Mesendoderm (in vitro differentiated cells): ENCODE results near the gene ZNF512.
"Not testable (repeated sequence)": the region's sequence is repeated elsewhere in the genome, so short reads cannot be mapped to it uniquely, and the experiment has no call there.

ENCODE experiments used
- DNase-seq: peaks from one replicate; pipeline ENCODE4 v3.0.0; 2013
- H2AK5ac ChIP-seq: 2 replicates; pipeline ENCODE4 v1.6.1; 2013; ENCODE audit warnings: low read length, inconsistent platforms
- H2BK120ac ChIP-seq: 2 replicates; pipeline ENCODE4 v1.6.1; 2013; ENCODE audit warnings: low read depth, mild to moderate bottlenecking, low read length, moderate library complexity, mixed read lengths
- H2BK15ac ChIP-seq: replicated peaks from 2 replicates; pipeline ENCODE4 v1.6.1; 2013; ENCODE audit warnings: low read depth, mild to moderate bottlenecking, moderate library complexity
- H2BK5ac ChIP-seq: 2 replicates; pipeline ENCODE4 v1.6.1; 2013; ENCODE audit warnings: low read length, inconsistent platforms
- H3K18ac ChIP-seq: 2 replicates; pipeline ENCODE4 v1.6.1; 2013; ENCODE audit warnings: mild to moderate bottlenecking, low read length, mixed read lengths
- H3K23ac ChIP-seq: one replicate; pipeline ENCODE4 v1.6.1; 2013; ENCODE audit warnings: low read length
- H3K27ac ChIP-seq: 2 replicates; pipeline ENCODE4 v1.5.1; 2013; ENCODE audit warnings: low read depth, mild to moderate bottlenecking, inconsistent platforms, low read length, moderate library complexity
- H3K27me3 ChIP-seq: 2 replicates; pipeline ENCODE4 v1.6.1; 2013; ENCODE audit warnings: low read length, control low read depth, mild to moderate bottlenecking, inconsistent platforms; ENCODE audit not compliant: insufficient read depth, poor library complexity
- H3K36me3 ChIP-seq: 2 replicates; pipeline ENCODE4 v1.6.1; 2013; ENCODE audit warnings: low read length, inconsistent platforms; ENCODE audit not compliant: control insufficient read depth, insufficient read depth
- H3K4ac ChIP-seq: one replicate; pipeline ENCODE4 v1.6.1; 2013; ENCODE audit warnings: low read depth, mild to moderate bottlenecking, low read length, moderate library complexity
- H3K4me1 ChIP-seq: 2 replicates; pipeline ENCODE4 v1.6.1; 2013; ENCODE audit warnings: low read depth, low read length, inconsistent platforms; ENCODE audit not compliant: control insufficient read depth
- H3K4me2 ChIP-seq: 2 replicates; pipeline ENCODE4 v1.6.1; 2013; ENCODE audit warnings: low read length
- H3K4me3 ChIP-seq: 2 replicates; pipeline ENCODE4 v1.5.1; 2013; ENCODE audit warnings: mild to moderate bottlenecking, low read length
- H3K56ac ChIP-seq: one replicate; pipeline ENCODE4 v1.6.1; 2013; ENCODE audit warnings: low read length
- H3K79me1 ChIP-seq: 2 replicates; pipeline ENCODE4 v1.6.1; 2013; ENCODE audit warnings: low read length, inconsistent platforms
- H3K79me2 ChIP-seq: 2 replicates; pipeline ENCODE4 v1.6.1; 2013; ENCODE audit warnings: mild to moderate bottlenecking, low read length; ENCODE audit not compliant: control insufficient read depth, insufficient read depth
- H3K9ac ChIP-seq: 2 replicates; pipeline ENCODE4 v1.6.1; 2013; ENCODE audit warnings: low read length, inconsistent platforms
- H4K5ac ChIP-seq: one replicate; pipeline ENCODE4 v1.6.1; 2013; ENCODE audit warnings: low read length
- H4K8ac ChIP-seq: one replicate; pipeline ENCODE4 v1.6.1; 2013; ENCODE audit warnings: low read depth, mild to moderate bottlenecking, control low read depth, low read length, moderate library complexity
- WGBS: extraction: QIAGEN DNeasy Blood & Tissue Kit; methylation state at CpG from one replicate; pipeline ENCODE4 v1.1.7; 2013; ENCODE audit warnings: low lambda C conversion rate, missing lambda C conversion rate; ENCODE audit not compliant: insufficient coverage; ENCODE audit errors: extremely low coverage; 5-methylcytosine and 5-hydroxymethylcytosine counted together

Gene ZNF512

GRCh38 chr2:27595412-27595811, 12.6 kb downstream of the ZNF512 start:
- H3K56ac ChIP-seq, H2AK5ac ChIP-seq, H3K18ac ChIP-seq, H2BK5ac ChIP-seq, H3K4ac ChIP-seq, H4K8ac ChIP-seq, H2BK15ac ChIP-seq, H3K4me2 ChIP-seq, H4K5ac ChIP-seq, H3K4me3 ChIP-seq, DNase-seq, H3K23ac ChIP-seq, H3K27me3 ChIP-seq, H3K4me1 ChIP-seq, H3K27ac ChIP-seq, H3K36me3 ChIP-seq, H3K9ac ChIP-seq, H2BK120ac ChIP-seq: not testable (repeated sequence)
- H3K79me1 ChIP-seq: peaks cover 14% of the 10 kb centered on the region
- H3K79me2 ChIP-seq: peaks cover 30% of the 10 kb centered on the region
- WGBS: no CpG with 5 or more reads among the region's 9 CpGs

DNA sequence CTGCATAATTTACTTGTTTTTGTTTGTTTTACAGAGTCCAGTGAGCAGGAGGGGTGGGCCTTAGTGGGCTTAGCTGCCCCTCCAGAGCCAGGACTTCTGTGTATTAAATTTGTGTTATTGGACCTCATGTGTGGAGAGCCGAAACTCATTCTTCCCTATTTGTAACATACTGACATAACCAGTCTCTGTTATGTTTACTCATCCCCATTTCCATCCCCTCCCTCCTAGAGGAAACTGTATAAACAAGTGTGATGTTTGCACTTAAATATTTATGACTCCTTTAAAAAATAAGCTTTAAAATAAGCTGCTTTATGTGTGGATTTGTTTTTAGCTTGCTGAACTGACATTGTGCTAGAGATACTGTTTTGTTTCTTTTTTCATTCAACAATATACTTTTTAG, 13.8 kb downstream of the ZNF512 start:
- WGBS: no CpG with 5 or more reads among the region's 1 CpG
- no peak for DNase-seq
- Histone ChIP-seq H2AK5ac (no peak overlapping the region), H4K8ac (no peak overlapping the region), H3K9ac (no peak overlapping the region), H3K4me3 (no peak overlapping the region), H4K5ac (no peak overlapping the region), H3K4me2 (no peak overlapping the region), H2BK5ac (no peak overlapping the region), H3K79me1 (peaks cover 15% of the 10 kb centered on the region), H3K27ac (no peak overlapping the region), H2BK120ac (no peak overlapping the region), H3K56ac (no peak overlapping the region), H2BK15ac (no peak overlapping the region), H3K18ac (no peak overlapping the region), H3K4me1 (no peaks in the 10 kb centered on the region), H3K36me3 (peaks cover 1% of the 10 kb centered on the region), H3K23ac (no peak overlapping the region), H3K27me3 (no peaks in the 10 kb centered on the region), H3K79me2 (peaks cover 25% of the 10 kb centered on the region), H3K4ac (no peak overlapping the region)

DNA sequence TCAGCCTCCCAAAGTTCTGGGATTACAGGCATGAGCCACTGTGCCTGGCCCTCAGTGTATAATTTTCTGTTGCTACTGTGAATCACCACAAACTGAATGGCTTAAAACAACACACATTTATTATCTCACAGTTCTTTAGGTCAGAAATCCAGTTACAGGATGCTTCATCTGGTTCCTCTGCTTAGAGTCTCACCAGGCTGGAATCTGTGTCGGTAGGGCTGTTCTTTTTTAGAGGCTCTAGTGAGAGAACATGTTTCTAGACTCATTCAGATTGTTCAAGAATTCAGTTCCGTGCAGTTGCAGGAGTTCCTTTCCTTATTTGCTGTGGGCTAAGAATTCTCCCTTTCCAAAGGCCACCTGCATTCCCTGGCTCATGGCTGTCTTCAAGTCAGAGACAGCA, 23.8 kb downstream of the ZNF512 start:
- H3K4me3 ChIP-seq: no peak overlapping the region
- no peaks in the 10 kb centered on the region for H3K79me2 ChIP-seq
- H3K79me1 ChIP-seq: no peaks in the 10 kb centered on the region
- no peak overlapping the region for H3K56ac ChIP-seq
- H3K4ac ChIP-seq: no peak overlapping the region
- peaks cover 4% of the 10 kb centered on the region for H3K36me3 ChIP-seq
- H4K8ac ChIP-seq: no peak overlapping the region
- no peak overlapping the region for H2AK5ac ChIP-seq
- H3K4me1 ChIP-seq: no peaks in the 10 kb centered on the region
- H2BK5ac ChIP-seq: no peak overlapping the region
- H2BK120ac ChIP-seq: no peak overlapping the region
- no peak overlapping the region for H3K18ac ChIP-seq
- DNase-seq: no peak
- no peak overlapping the region for H3K27ac ChIP-seq
- H4K5ac ChIP-seq: no peak overlapping the region
- no CpG with 5 or more reads among the region's 2 CpGs for WGBS
- no peak overlapping the region for H3K9ac ChIP-seq
- H3K23ac ChIP-seq: no peak overlapping the region
- H3K27me3 ChIP-seq: no peaks in the 10 kb centered on the region
- no peak overlapping the region for H3K4me2 ChIP-seq
- no peak overlapping the region for H2BK15ac ChIP-seq

DNA sequence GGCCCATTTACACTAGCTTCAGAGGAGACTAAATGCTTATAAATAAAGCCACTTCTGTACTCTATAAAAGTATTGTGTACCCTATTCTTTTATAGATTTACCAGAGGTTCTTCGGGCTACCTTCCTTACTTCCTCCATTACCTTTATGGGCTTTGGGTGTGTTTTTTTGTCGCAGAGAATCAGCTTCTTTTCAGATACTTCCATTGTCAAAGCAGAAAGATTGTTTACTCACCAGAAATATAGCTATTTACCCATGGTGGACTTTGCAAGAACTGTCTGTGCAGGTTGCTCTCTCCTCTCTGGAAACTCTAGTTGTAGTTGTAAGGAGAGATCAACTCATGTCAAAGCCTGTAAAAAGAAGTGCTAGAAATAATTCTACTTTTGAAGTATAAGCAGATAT, 31.1 kb downstream of the ZNF512 start:
- Histone ChIP-seq H4K8ac (no peak overlapping the region), H2BK15ac (no peak overlapping the region), H3K36me3 (peaks cover 1% of the 10 kb centered on the region), H3K79me1 (no peaks in the 10 kb centered on the region), H3K18ac (no peak overlapping the region), H2BK120ac (no peak overlapping the region), H3K27me3 (no peaks in the 10 kb centered on the region), H3K23ac (no peak overlapping the region), H2BK5ac (no peak overlapping the region), H2AK5ac (no peak overlapping the region), H3K27ac (no peak overlapping the region), H3K56ac (no peak overlapping the region), H3K4me1 (no peaks in the 10 kb centered on the region), H3K4ac (no peak overlapping the region), H4K5ac (no peak overlapping the region), H3K9ac (no peak overlapping the region), H3K4me3 (no peak overlapping the region), H3K4me2 (no peak overlapping the region), H3K79me2 (no peaks in the 10 kb centered on the region)
- DNase-seq: no peak
- WGBS: no CpG with 5 or more reads among the region's 2 CpGs

- Histone ChIP-seq H3K27me3 (no peaks in the 10 kb centered on the region), H4K5ac (no peak overlapping the region), H3K36me3 (peaks cover 1% of the 10 kb centered on the region), H2AK5ac (no peak overlapping the region), H3K56ac (no peak overlapping the region), H2BK15ac (no peak overlapping the region), H3K4me2 (no peak overlapping the region), H3K4me3 (no peak overlapping the region), H3K9ac (no peak overlapping the region), H3K79me1 (no peaks in the 10 kb centered on the region), H3K18ac (no peak overlapping the region), H3K4ac (no peak overlapping the region), H3K4me1 (no peaks in the 10 kb centered on the region), H3K27ac (no peak overlapping the region), H3K79me2 (no peaks in the 10 kb centered on the region), H4K8ac (no peak overlapping the region), H3K23ac (no peak overlapping the region), H2BK5ac (no peak overlapping the region), H2BK120ac (no peak overlapping the region)
- no peak for DNase-seq
- no CpG with 5 or more reads among the region's 3 CpGs for WGBS
These were observed 32.5 kb downstream of the ZNF512 start for GRCh38 chr2:27615316-27615715.

DNA sequence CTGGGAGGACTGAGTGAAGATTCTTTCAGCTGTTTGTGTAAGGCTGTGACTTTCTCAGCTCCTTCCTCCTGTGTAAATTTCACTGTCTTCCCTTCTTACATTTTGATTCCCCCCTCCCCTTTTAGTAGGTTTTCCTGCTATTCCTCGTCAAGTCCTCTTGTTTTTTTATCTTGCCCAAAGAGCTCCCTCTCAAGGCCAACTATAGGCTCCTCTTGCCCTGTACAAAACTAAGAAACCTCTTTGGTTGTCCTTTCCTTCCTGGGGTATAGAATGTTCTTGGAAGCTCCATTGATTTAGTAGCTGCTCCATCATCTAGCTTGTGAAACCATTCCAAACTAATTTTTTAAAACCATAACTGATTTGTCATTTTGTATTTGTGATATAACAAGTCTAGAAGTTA, 38.7 kb downstream of the ZNF512 start:
- Histone ChIP-seq H3K27ac (no peak overlapping the region), H3K4me3 (no peak overlapping the region), H4K8ac (no peak overlapping the region), H3K79me2 (no peaks in the 10 kb centered on the region), H3K23ac (no peak overlapping the region), H3K79me1 (no peaks in the 10 kb centered on the region), H3K36me3 (peaks cover 4% of the 10 kb centered on the region), H2AK5ac (no peak overlapping the region), H3K4me1 (no peaks in the 10 kb centered on the region), H3K4me2 (no peak overlapping the region), H2BK120ac (no peak overlapping the region), H2BK5ac (no peak overlapping the region), H3K18ac (no peak overlapping the region), H3K4ac (no peak overlapping the region), H4K5ac (no peak overlapping the region), H2BK15ac (no peak overlapping the region), H3K27me3 (no peaks in the 10 kb centered on the region), H3K56ac (no peak overlapping the region), H3K9ac (no peak overlapping the region)
- peak; percentile 48 for DNase-seq
- no CpG with 5 or more reads among the region's 1 CpG for WGBS
